Stimulated activated memory B cell treated with anti-CD40 and anti-IgM and Interleukin-4, amounts not matched to agents 10 μg/mL and 1 μg/mL and 100 μg/mL, for 72 hours (primary cell): ENCODE measurements around the gene KRTAP4-7.
"Not testable (repeated sequence)": the region's sequence is repeated elsewhere in the genome, so short reads cannot be mapped to it uniquely, and the experiment has no call there.

Source experiments
- ATAC-seq: fragments of 150-1000 bp; cut with Tn5 transposase; 2 replicates; pipeline ENCODE4 v1.10.0; 2021
- H3K27ac Mint-ChIP-seq: one replicate; pipeline ENCODE4 v1.8.0; 2022; ENCODE audit warnings: mild to moderate bottlenecking, mixed read lengths
- H3K27me3 Mint-ChIP-seq: one replicate; pipeline ENCODE4 v1.8.0; 2022; ENCODE audit warnings: mixed read lengths
- H3K36me3 Mint-ChIP-seq: one replicate; pipeline ENCODE4 v1.8.0; 2022; ENCODE audit warnings: mixed read lengths
- H3K4me1 Mint-ChIP-seq: one replicate; pipeline ENCODE4 v1.8.0; 2022; ENCODE audit warnings: mixed read lengths
- H3K4me3 Mint-ChIP-seq: one replicate; pipeline ENCODE4 v1.8.0; 2022; ENCODE audit warnings: mild to moderate bottlenecking, moderate library complexity, mixed read lengths
- H3K9me3 Mint-ChIP-seq: one replicate; pipeline ENCODE4 v1.8.0; 2022; ENCODE audit warnings: mixed read lengths

Gene KRTAP4-7

GRCh38 chr17:41088760-41089352 lies 4.9 kb downstream of the KRTAP4-7 start:
- peaks cover 12% of the 10 kb centered on the region for H3K27me3 Mint-ChIP-seq
- ATAC-seq, H3K36me3 Mint-ChIP-seq, H3K4me3 Mint-ChIP-seq, H3K9me3 Mint-ChIP-seq, H3K27ac Mint-ChIP-seq, H3K4me1 Mint-ChIP-seq: not testable (repeated sequence)

DNA sequence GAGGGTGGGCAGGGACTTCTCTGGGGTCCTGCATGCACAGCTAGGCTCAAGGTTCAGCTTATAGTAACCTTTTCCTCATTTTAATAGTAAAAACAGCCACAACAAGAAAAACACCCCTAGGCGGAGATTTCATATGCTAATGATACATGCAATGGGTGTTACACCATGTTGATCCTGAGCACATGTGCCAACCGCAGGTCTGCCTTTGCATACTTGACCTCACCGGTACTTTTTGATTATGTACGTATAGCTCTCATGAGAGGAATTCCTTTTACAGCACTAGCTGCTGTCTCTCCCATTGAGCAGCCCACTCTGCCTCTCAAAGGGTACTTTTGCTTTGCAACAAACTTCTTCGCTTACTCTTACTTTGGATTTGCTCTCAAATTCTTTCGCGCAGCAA lies 12.1 kb downstream of the KRTAP4-7 start:
- no peak for ATAC-seq
- peaks cover 53% of the 10 kb centered on the region for H3K27me3 Mint-ChIP-seq
- no peaks in the 10 kb centered on the region for H3K9me3 Mint-ChIP-seq
- no peaks in the 10 kb centered on the region for H3K36me3 Mint-ChIP-seq
- no peaks in the 10 kb centered on the region for H3K4me1 Mint-ChIP-seq
- no peak overlapping the region for H3K4me3 Mint-ChIP-seq
- no peak overlapping the region for H3K27ac Mint-ChIP-seq

DNA sequence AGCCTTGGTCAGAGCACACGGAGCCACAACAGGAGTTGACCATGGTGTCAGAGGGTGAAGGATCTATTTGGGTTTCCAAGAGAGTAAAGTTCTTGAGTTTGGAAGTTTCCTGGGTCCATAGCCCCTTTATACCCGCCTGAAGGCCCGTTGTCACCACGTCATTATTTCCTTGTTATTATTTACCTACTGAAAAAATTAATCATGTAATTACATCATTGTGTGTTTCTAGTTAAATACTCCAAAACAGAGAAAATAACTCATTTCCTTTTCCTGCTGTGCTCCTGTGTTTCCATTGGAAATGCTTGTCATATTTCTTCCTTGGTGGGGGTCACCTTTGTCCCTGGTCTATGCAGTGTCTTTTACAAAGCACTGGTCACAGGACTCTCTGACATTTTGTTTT lies 14.1 kb downstream of the KRTAP4-7 start, which contains the start of gene KRTAP4-8:
TSS of gene KRTAP4-8 (minus strand) at position 101 of the 400 bp plus-strand sequence. CDS start at position 43, 58 bp downstream.
- Mint-ChIP-seq H3K4me1 (no peaks in the 10 kb centered on the region), H3K27ac (no peak within 1 kb of the TSS), H3K4me3 (no peak within 1 kb of the TSS), H3K9me3 (no peaks in the 10 kb centered on the region), H3K36me3 (no peaks in the 10 kb centered on the region), H3K27me3 (peaks cover 61% of the 10 kb centered on the region)
- ATAC-seq: no peak

DNA sequence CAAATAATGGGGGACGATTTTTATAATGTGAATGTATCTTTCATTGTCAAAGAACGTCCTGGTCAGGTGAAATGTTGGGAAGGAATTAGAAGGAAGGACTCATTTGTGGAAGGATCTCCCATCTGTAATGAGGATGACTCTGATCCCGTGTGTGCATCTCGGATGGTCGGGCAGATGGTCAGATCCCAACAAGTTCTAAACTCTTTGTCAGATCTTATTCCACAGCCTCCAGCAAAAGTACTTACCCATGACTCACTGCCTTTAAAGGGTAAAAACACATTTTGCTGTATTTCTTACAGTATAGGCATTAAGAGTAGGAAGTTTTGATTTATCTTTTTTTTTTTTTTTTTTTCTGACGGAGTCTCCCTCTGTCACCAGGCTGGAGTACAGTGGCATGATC lies 14.5 kb downstream of the KRTAP4-7 start:
- H3K27ac Mint-ChIP-seq: no peak overlapping the region
- H3K36me3 Mint-ChIP-seq: no peaks in the 10 kb centered on the region
- no peaks in the 10 kb centered on the region for H3K9me3 Mint-ChIP-seq
- H3K4me3 Mint-ChIP-seq: no peak overlapping the region
- H3K27me3 Mint-ChIP-seq: peaks cover 61% of the 10 kb centered on the region
- no peaks in the 10 kb centered on the region for H3K4me1 Mint-ChIP-seq
- no peak for ATAC-seq

DNA sequence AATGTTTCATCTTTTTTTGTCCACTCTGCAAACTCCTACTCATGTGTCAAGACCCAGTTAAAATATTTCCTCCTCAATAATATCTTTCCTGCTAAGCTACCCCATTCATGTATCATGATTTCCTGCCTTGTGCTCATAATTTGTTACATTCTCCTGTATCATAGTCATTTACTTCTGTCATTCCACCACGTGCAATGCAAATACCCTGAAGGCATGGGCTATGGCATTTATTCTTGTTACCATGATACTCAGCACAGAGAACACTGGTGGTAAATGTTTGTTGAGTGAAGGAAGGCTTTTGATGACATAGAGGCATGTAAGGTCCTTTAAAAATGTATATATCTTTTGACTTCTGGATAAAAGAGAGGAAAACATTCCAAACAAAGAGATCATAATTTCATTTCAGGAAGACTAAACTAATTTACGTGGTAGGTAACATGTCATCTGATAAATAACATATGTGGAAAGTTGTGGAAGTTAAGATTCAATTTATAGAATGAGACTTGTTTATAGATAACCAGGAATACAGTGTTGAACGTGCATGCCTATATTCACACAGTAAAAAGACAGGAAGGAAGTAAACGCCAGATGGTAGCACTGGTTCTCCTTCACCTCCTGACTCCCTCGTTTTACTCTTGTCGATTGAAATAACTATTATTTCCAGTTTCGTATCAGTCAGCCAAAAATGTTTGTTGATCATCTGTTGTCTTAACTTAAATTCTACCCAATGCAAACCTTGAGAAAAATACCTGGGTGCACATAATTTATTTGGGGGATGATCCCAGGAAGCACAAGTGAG lies 15.9 kb downstream of the KRTAP4-7 start:
- not testable (repeated sequence) for H3K27ac Mint-ChIP-seq, H3K36me3 Mint-ChIP-seq, H3K9me3 Mint-ChIP-seq, H3K4me3 Mint-ChIP-seq, H3K4me1 Mint-ChIP-seq, ATAC-seq
- H3K27me3 Mint-ChIP-seq: peaks cover 57% of the 10 kb centered on the region

- H3K4me1 Mint-ChIP-seq: no peaks in the 10 kb centered on the region
- no peak within 1 kb of the TSS for H3K4me3 Mint-ChIP-seq
- no peak within 1 kb of the TSS for H3K27ac Mint-ChIP-seq
- no peaks in the 10 kb centered on the region for H3K9me3 Mint-ChIP-seq
- H3K27me3 Mint-ChIP-seq: peaks cover 51% of the 10 kb centered on the region
- no peaks in the 10 kb centered on the region for H3K36me3 Mint-ChIP-seq
- no peak for ATAC-seq
Observed at GRCh38 chr17:41101586-41102259, 17.8 kb downstream of the KRTAP4-7 start, which contains the start of gene KRTAP4-16. Gene KRTAP4-16, minus strand, starts transcription at chr17:41102209. Its CDS starts 0 bp downstream, at chr17:41102209.

- Mint-ChIP-seq H3K27ac (no peak overlapping the region), H3K36me3 (no peaks in the 10 kb centered on the region), H3K4me3 (no peak overlapping the region), H3K4me1 (peaks cover 7% of the 10 kb centered on the region), H3K9me3 (no peaks in the 10 kb centered on the region), H3K27me3 (peaks cover 33% of the 10 kb centered on the region)
- no peak for ATAC-seq
Observed at GRCh38 chr17:41103896-41104295, 19.9 kb downstream of the KRTAP4-7 start.

DNA sequence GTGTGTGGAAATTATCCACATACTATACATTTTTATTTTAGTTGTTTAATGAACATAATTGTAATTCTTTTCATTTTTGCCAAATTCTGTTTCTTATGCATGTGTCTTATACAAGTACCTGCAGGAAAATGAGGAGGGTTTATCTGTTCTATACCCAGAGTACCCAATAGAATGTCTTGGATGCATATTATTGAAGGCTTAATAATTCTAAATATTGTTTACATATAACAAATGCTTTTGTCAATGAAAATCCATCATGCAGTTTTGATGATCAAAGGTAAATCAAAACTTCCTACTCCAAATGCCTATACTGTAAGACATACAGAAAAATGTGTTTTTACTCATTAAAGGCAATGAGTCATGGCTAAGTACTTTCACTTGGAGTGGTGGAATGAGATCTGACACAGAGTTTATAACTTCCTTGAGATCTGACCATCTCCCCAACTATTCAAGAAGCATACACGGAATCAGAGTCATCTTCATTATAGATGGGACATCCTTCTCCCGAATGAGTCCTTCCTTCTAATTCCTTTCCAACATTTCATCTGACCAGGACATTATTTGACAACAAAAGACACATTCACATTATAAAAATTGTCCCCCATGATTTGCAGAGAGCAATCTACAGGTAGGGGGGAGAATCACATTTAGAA lies 20.6 kb downstream of the KRTAP4-7 start:
- not testable (repeated sequence) for H3K4me1 Mint-ChIP-seq, ATAC-seq, H3K36me3 Mint-ChIP-seq, H3K27ac Mint-ChIP-seq, H3K4me3 Mint-ChIP-seq, H3K9me3 Mint-ChIP-seq
- H3K27me3 Mint-ChIP-seq: peaks cover 33% of the 10 kb centered on the region

DNA sequence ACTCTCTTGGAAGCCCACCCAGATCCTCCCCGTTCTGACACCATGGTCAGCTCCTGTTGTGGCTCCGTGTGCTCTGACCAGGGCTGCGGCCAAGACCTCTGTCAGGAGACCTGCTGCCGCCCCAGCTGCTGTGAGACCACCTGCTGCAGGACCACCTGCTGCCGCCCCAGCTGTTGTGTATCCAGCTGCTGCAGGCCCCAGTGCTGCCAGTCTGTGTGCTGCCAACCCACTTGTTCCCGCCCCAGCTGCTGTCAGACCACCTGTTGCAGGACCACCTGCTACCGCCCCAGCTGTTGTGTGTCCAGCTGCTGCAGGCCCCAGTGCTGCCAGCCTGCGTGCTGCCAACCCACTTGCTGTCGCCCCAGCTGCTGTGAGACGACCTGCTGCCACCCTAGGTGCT lies 21.4 kb downstream of the KRTAP4-7 start, which contains the start of gene KRTAP4-9:
TSS of gene KRTAP4-9 (plus strand) at position 43 of the 400 bp plus-strand sequence. CDS start at position 43, 0 bp downstream.
- not testable (repeated sequence) for H3K27ac Mint-ChIP-seq, H3K36me3 Mint-ChIP-seq, H3K9me3 Mint-ChIP-seq, H3K4me3 Mint-ChIP-seq, ATAC-seq
- H3K4me1 Mint-ChIP-seq: peaks cover 16% of the 10 kb centered on the region
- H3K27me3 Mint-ChIP-seq: peaks cover 25% of the 10 kb centered on the region

DNA sequence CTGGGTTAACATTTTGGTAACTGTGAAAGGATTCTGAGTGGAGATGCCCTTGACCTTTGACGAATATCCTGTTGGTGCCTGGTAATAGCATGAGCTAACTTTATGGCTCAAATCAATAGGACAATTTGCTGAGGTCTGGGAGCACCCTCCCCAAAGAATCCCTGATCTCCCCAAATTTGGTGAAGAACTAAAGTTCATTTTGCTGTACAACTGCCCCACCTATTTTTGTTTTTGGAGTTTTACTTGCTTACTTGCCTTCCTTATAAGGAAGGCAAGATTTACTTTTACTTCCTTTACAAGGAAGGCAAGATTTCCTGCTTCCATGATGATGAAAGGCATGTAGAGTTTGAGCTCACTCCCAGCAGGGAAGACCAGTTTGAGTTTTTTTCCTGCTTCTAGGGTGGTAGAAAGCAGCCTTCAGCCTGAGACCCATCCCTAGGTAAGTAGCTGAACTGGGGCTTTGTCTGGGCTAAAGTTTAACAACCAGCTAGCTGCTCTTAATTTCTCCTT lies 24.0 kb downstream of the KRTAP4-7 start:
- no peak overlapping the region for H3K4me3 Mint-ChIP-seq
- peaks cover 16% of the 10 kb centered on the region for H3K4me1 Mint-ChIP-seq
- peaks cover 11% of the 10 kb centered on the region for H3K27me3 Mint-ChIP-seq
- H3K27ac Mint-ChIP-seq: no peak overlapping the region
- peaks cover 7% of the 10 kb centered on the region for H3K36me3 Mint-ChIP-seq
- peaks cover 3% of the 10 kb centered on the region for H3K9me3 Mint-ChIP-seq
- no peak for ATAC-seq

- not testable (repeated sequence) for H3K27ac Mint-ChIP-seq, H3K9me3 Mint-ChIP-seq, H3K36me3 Mint-ChIP-seq
- H3K4me1 Mint-ChIP-seq: peaks cover 16% of the 10 kb centered on the region
- H3K27me3 Mint-ChIP-seq: peaks cover 11% of the 10 kb centered on the region
- H3K4me3 Mint-ChIP-seq: peak overlapping the region; percentile 11
- peak; percentile 76 for ATAC-seq
Observed at GRCh38 chr17:41108728-41109386, 24.9 kb downstream of the KRTAP4-7 start.

DNA sequence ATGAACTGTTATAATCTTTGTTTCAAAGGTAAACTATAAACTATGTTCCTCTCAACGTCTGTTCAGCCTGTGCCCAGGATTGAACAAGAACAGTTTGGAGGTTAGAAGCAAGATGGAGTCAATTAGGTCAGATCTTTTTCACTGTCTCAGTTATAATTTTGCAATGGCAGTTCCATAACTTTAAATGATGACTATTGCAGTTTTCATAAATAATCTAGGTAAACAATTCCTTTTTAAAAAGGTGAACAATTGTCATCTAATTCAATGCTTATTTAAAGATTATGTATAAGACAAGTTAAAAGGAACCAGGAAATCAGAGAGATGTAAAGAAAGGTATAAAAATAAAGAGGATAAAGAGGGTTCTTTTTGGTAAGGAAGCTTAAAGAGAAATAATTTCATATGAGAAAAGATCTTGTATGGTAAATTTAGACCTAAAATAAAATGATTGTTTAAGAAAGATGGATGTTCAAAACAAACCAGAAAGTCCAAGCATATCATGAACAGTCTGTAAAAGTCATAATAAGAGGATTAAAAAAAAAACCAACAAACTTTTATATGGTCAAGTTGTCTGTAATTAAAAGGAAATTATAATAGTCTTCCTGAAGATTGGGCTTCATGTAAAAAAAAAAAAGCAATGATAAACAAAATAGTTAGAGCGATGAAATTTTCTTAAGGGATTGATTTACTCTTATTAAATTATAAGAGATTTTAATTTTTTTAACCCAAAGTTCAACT lies 27.4 kb downstream of the KRTAP4-7 start:
- peaks cover 7% of the 10 kb centered on the region for H3K36me3 Mint-ChIP-seq
- H3K4me1 Mint-ChIP-seq: peaks cover 17% of the 10 kb centered on the region
- ATAC-seq: no peak
- peaks cover 3% of the 10 kb centered on the region for H3K9me3 Mint-ChIP-seq
- no peak overlapping the region for H3K27ac Mint-ChIP-seq
- H3K4me3 Mint-ChIP-seq: no peak overlapping the region
- peaks cover 2% of the 10 kb centered on the region for H3K27me3 Mint-ChIP-seq

- peaks cover 1% of the 10 kb centered on the region for H3K9me3 Mint-ChIP-seq
- H3K4me1 Mint-ChIP-seq: peaks cover 29% of the 10 kb centered on the region
- peak; percentile 70 for ATAC-seq
- peaks cover 8% of the 10 kb centered on the region for H3K36me3 Mint-ChIP-seq
- peaks cover 14% of the 10 kb centered on the region for H3K27me3 Mint-ChIP-seq
- H3K27ac Mint-ChIP-seq: no peak overlapping the region
- no peak overlapping the region for H3K4me3 Mint-ChIP-seq
Observed at GRCh38 chr17:41116297-41116696, 32.3 kb downstream of the KRTAP4-7 start.

GRCh38 chr17:41117846-41118386 lies 34.0 kb downstream of the KRTAP4-7 start, which contains the start of gene KRTAP4-11:
Gene KRTAP4-11, minus strand, starts transcription at chr17:41118373. Its CDS starts 58 bp downstream, at chr17:41118315.
- Mint-ChIP-seq H3K27me3 (peaks cover 23% of the 10 kb centered on the region), H3K4me1 (peaks cover 31% of the 10 kb centered on the region)
- H3K27ac Mint-ChIP-seq, H3K36me3 Mint-ChIP-seq, H3K9me3 Mint-ChIP-seq, H3K4me3 Mint-ChIP-seq, ATAC-seq: not testable (repeated sequence)
